HG02759 (cell line): ENCODE results near the gene ACTR5.
"Not testable (repeated sequence)": the region's sequence is repeated elsewhere in the genome, so short reads cannot be mapped to it uniquely, and the experiment has no call there.

Source experiments
- ATAC-seq: cut with Tn5 transposase; IDR thresholded peaks from one replicate; pipeline ENCODE4 v1.9.1; 2021; ENCODE audit warnings: mild to moderate bottlenecking, moderate library complexity; ENCODE audit not compliant: unreplicated experiment

The ACTR5 gene

GRCh38 chr20:38804682-38805501 is 56.6 kb downstream of the ACTR5 start:
- ATAC-seq, result peak; percentile 38

- peak; percentile 61 for ATAC-seq
Measured at GRCh38 chr20:38805502-38805957, 57.3 kb downstream of the ACTR5 start, which contains the start of gene PPP1R16B. Gene PPP1R16B, plus strand, starts transcription at chr20:38805697. Its CDS starts 30,229 bp downstream, at chr20:38835926.

- ATAC-seq, result peak; percentile 28
Measured at GRCh38 chr20:38805958-38806854, 57.9 kb downstream of the ACTR5 start.

- peak; percentile 36 for ATAC-seq
Measured at GRCh38 chr20:38806855-38807655, 58.8 kb downstream of the ACTR5 start.

GRCh38 chr20:38809942-38810341 is 61.7 kb downstream of the ACTR5 start:
- no peak for ATAC-seq

- no peak for ATAC-seq
Measured at GRCh38 chr20:38810926-38811630, 62.8 kb downstream of the ACTR5 start.

GRCh38 chr20:38811769-38812168 is 63.5 kb downstream of the ACTR5 start:
- no peak for ATAC-seq

GRCh38 chr20:38812182-38812581 is 63.9 kb downstream of the ACTR5 start:
- no peak for ATAC-seq

- ATAC-seq, result no peak
Measured at GRCh38 chr20:38812709-38813573, 64.7 kb downstream of the ACTR5 start.

GRCh38 chr20:38813574-38813962 is 65.3 kb downstream of the ACTR5 start:
- ATAC-seq, result not testable (repeated sequence)

GRCh38 chr20:38815446-38815845 is 67.2 kb downstream of the ACTR5 start:
- ATAC-seq, result no peak

GRCh38 chr20:38818113-38819065 is 70.1 kb downstream of the ACTR5 start:
- no peak for ATAC-seq
